H1 (cell line): ENCODE measurements around the gene UFSP1. TPM values are rescaled to one million over a fixed set of nuclear protein-coding genes. Genes with fewer than 3 reads are reported as not detected.

Experiments
- CTCF ChIA-PET: fragments of 300-600 bp; sonication (Branson Sonifier 250); formaldehyde crosslinking; loops from one replicate; lab custom pipeline; 2021; ENCODE audit not compliant: partially characterized antibody; lab: Charles Lee
- POLR2A ChIA-PET: fragments of 300-600 bp; sonication (Branson Sonifier 250); formaldehyde crosslinking; loops from one replicate; lab custom pipeline; 2021; ENCODE audit warnings: inconsistent platforms; ENCODE audit not compliant: partially characterized antibody; lab: Charles Lee
- DNase-seq, 2 experiments: peaks; one replicate each; pipeline versions ENCODE4 v3.0.0 to v3.0.0-alpha.2; 2010 to 2022; ENCODE audit warnings: low spot score in 2 of 2, low read depth in 1 of 2, mixed read lengths in 1 of 2
- FAIRE-seq: peaks from 2 replicates; lab custom pipeline; 2011; peaks lifted over from hg19 to GRCh38; lab: Jason Lieb, UNC
- H2AFZ ChIP-seq: 2 replicates; pipeline ENCODE4 v1.8.1; 2012; ENCODE audit warnings: low read length, inconsistent platforms
- H2AK5ac ChIP-seq: 2 replicates; pipeline ENCODE4 v1.6.1; 2013; ENCODE audit warnings: low read depth, low read length
- H2BK120ac ChIP-seq: replicated peaks from 2 replicates; pipeline ENCODE3; 2013; ENCODE audit warnings: low read depth, low read length, inconsistent platforms
- H2BK12ac ChIP-seq: 2 replicates; pipeline ENCODE4 v1.6.1; 2013; ENCODE audit warnings: low read depth, low read length
- H2BK15ac ChIP-seq: 2 replicates; pipeline ENCODE4 v1.6.1; 2013; ENCODE audit warnings: low read length
- H2BK20ac ChIP-seq: 2 replicates; pipeline ENCODE4 v1.6.1; 2013; ENCODE audit warnings: low read length
- H2BK5ac ChIP-seq: 2 replicates; pipeline ENCODE4 v1.6.1; 2013; ENCODE audit warnings: low read depth, low read length
- H3K14ac ChIP-seq: 2 replicates; pipeline ENCODE4 v1.6.1; 2013; ENCODE audit warnings: inconsistent platforms; ENCODE audit not compliant: insufficient read length
- H3K18ac ChIP-seq: 2 replicates; pipeline ENCODE4 v1.6.1; 2013; ENCODE audit warnings: low read length; ENCODE audit errors: extremely low read depth
- H3K23ac ChIP-seq: 2 replicates; pipeline ENCODE4 v1.6.1; 2013; ENCODE audit warnings: inconsistent platforms; ENCODE audit not compliant: insufficient read length
- H3K23me2 ChIP-seq: 2 replicates; pipeline ENCODE4 v1.6.1; 2013; ENCODE audit warnings: low read depth, low read length
- H3K27ac ChIP-seq: 2 replicates; pipeline ENCODE4 v1.6.1; 2011; ENCODE audit warnings: low read depth, low read length, inconsistent platforms
- H3K27me3 ChIP-seq, 4 experiments: replicated peaks in 1 of 4; 1 replicate in 1 of 4; 2 replicates in 3 of 4; pipeline versions ENCODE4 v1.6.1 to v1.8.1; 2011 to 2013; ENCODE audit warnings: low read length in 3 of 4, mild to moderate bottlenecking in 3 of 4, inconsistent platforms in 2 of 4, mixed read lengths in 2 of 4, moderate library complexity in 1 of 4; ENCODE audit not compliant: control insufficient read depth in 3 of 4, insufficient read depth in 3 of 4; ENCODE audit errors: extremely low read depth in 1 of 4
- H3K36me3 ChIP-seq, 4 experiments: 2 replicates each; pipeline versions ENCODE4 v1.6.1 to v1.8.1; 2011 to 2013; ENCODE audit warnings: mild to moderate bottlenecking in 4 of 4, low read length in 3 of 4, moderate library complexity in 2 of 4, control low read depth in 1 of 4, inconsistent platforms in 1 of 4; ENCODE audit not compliant: insufficient read depth in 4 of 4, control insufficient read depth in 2 of 4
- H3K4ac ChIP-seq: replicated peaks from 2 replicates; pipeline ENCODE3; 2013; ENCODE audit warnings: low read length, low read depth, mixed read lengths, inconsistent platforms; ENCODE audit not compliant: insufficient read length
- H3K4me1 ChIP-seq, 4 experiments: replicated peaks in 1 of 4; 1 replicate in 1 of 4; 2 replicates in 3 of 4; pipeline versions ENCODE4 v1.6.1 to v1.8.1; 2011 to 2013; ENCODE audit warnings: low read length in 3 of 4, inconsistent platforms in 2 of 4, mixed read lengths in 1 of 4; ENCODE audit not compliant: insufficient read depth in 4 of 4, control insufficient read depth in 3 of 4
- H3K4me2 ChIP-seq, 2 experiments: 2 replicates each; pipeline versions ENCODE4 v1.6.1 to v1.8.1; 2011 to 2013; ENCODE audit warnings: low read depth in 2 of 2, low read length in 2 of 2, control low read depth in 1 of 2, inconsistent platforms in 1 of 2, mild to moderate bottlenecking in 1 of 2; ENCODE audit not compliant: insufficient read depth in 1 of 2
- H3K4me3 ChIP-seq, 4 experiments: fragments of 200-600, 300-600 bp in 1 of 4; sonication (generic), shearing (Covaris generic), sonication (Bioruptor Twin) in 1 of 4; 2 replicates each; pipeline versions ENCODE4 v1.5.1 to v1.8.1; 2011 to 2016; ENCODE audit warnings: low read length in 4 of 4, low read depth in 3 of 4, control low read depth in 2 of 4, inconsistent platforms in 2 of 4, mild to moderate bottlenecking in 2 of 4, mixed read lengths in 1 of 4, moderate library complexity in 1 of 4; ENCODE audit not compliant: insufficient read depth in 2 of 4; ENCODE audit errors: extremely low read depth in 1 of 4
- H3K56ac ChIP-seq: replicated peaks from 2 replicates; pipeline ENCODE3; 2013; ENCODE audit warnings: low read depth, mild to moderate bottlenecking, mixed read lengths, low read length, inconsistent platforms; ENCODE audit not compliant: insufficient read length
- H3K79me1 ChIP-seq: 2 replicates; pipeline ENCODE4 v1.6.1; 2013; ENCODE audit warnings: low read depth, low read length, control low read depth
- H3K79me2 ChIP-seq, 2 experiments: 2 replicates each; pipeline versions ENCODE4 v1.6.1 to v1.8.1; 2012 to 2013; ENCODE audit warnings: low read length in 2 of 2, mild to moderate bottlenecking in 2 of 2, inconsistent platforms in 1 of 2; ENCODE audit not compliant: insufficient read depth in 2 of 2, control insufficient read depth in 1 of 2
- H3K9ac ChIP-seq, 4 experiments: replicated peaks in 1 of 4; 1 replicate in 1 of 4; 2 replicates in 3 of 4; pipeline versions ENCODE4 v1.6.1 to v1.8.1; 2011 to 2013; ENCODE audit warnings: low read depth in 3 of 4, low read length in 3 of 4, control low read depth in 2 of 4, mild to moderate bottlenecking in 2 of 4, moderate library complexity in 2 of 4, inconsistent platforms in 1 of 4; ENCODE audit errors: extremely low read depth in 1 of 4
- H3K9me3 ChIP-seq, 2 experiments: 2 replicates each; pipeline versions ENCODE4 v1.6.1 to v1.8.1; 2012 to 2013; ENCODE audit warnings: mild to moderate bottlenecking in 2 of 2, moderate library complexity in 2 of 2, control low read depth in 1 of 2, inconsistent platforms in 1 of 2, low read depth in 1 of 2, low read length in 1 of 2, mixed read lengths in 1 of 2; ENCODE audit not compliant: insufficient read depth in 2 of 2
- H4K20me1 ChIP-seq, 2 experiments: replicated peaks in 1 of 2; 2 replicates each; pipeline versions ENCODE3 to v1.8.1; 2011 to 2013; ENCODE audit warnings: inconsistent platforms in 2 of 2, low read length in 2 of 2, mild to moderate bottlenecking in 1 of 2; ENCODE audit not compliant: insufficient read depth in 2 of 2, control insufficient read depth in 1 of 2
- H4K5ac ChIP-seq: 2 replicates; pipeline ENCODE4 v1.6.1; 2013; ENCODE audit warnings: low read length, low read depth, mixed read lengths, inconsistent platforms; ENCODE audit not compliant: insufficient read length
- H4K8ac ChIP-seq: 2 replicates; pipeline ENCODE4 v1.8.0; 2013; ENCODE audit warnings: mild to moderate bottlenecking, moderate library complexity, low read length, inconsistent platforms; ENCODE audit not compliant: insufficient read depth; ENCODE audit errors: extremely low read depth
- H4K91ac ChIP-seq: replicated peaks from 2 replicates; pipeline ENCODE3; 2013; ENCODE audit warnings: low read length, mixed read lengths, inconsistent platforms; ENCODE audit not compliant: insufficient read length
- GABPA ChIP-seq: IDR thresholded peaks from 2 replicates; pipeline ENCODE4 v1.6.1; 2011; ENCODE audit warnings: mild to moderate bottlenecking, low read length, moderate library complexity, borderline replicate concordance; ENCODE audit not compliant: insufficient read depth
- MAFK ChIP-seq: IDR thresholded peaks from 2 replicates; pipeline ENCODE4 v1.6.1; 2012; ENCODE audit warnings: low read depth, mild to moderate bottlenecking, improper control_type of control experiment, low read length
- WGBS, 2 experiments: shearing (Covaris generic) in 1 of 2; methylation state at CpG; one replicate each; pipeline versions ENCODE4 v1.1.6 to v1.1.7; 2013 to 2015; ENCODE audit warnings: low lambda C conversion rate in 2 of 2, mixed read lengths in 2 of 2, inconsistent platforms in 1 of 2, low coverage in 1 of 2, missing lambda C conversion rate in 1 of 2; ENCODE audit not compliant: insufficient replicate concordance in 2 of 2, insufficient coverage in 1 of 2, insufficient read length in 1 of 2; ENCODE audit errors: extremely low coverage in 1 of 2, missing lambda C conversion rate in 1 of 2; 5-methylcytosine and 5-hydroxymethylcytosine counted together
- polyA plus RNA-seq, 7 experiments: library from polyadenylated mRNA; depleted of rRNA in 3 of 7; stranded (reverse) in 5 of 7; unstranded in 2 of 7; fragments of >200 nt in 5 of 7; fragments of 200-250 nt in 2 of 7; gene quantifications; 1 replicate in 5 of 7; 2 replicates in 1 of 7; 4 replicates in 1 of 7; pipeline versions ENCODE4 v1.2.1 to v1.2.3, GENCODE V29; 2011 to 2013; ENCODE audit warnings: missing spikeins in 2 of 7, mixed read lengths in 2 of 7
- total RNA-seq: library from RNA; stranded (reverse); fragmentation: NEBNext Ultra II Directional; extraction: Animal tissue kit (Norgen Biotek cat#: 25700); gene quantifications from 2 replicates; pipeline ENCODE4 v1.2.1, GENCODE V29; 2021

UFSP1 gene
- total and polyA plus RNA-seq, 2 of the 8 experiments (the other 6 are each of a cell fraction or from before 2014, with no cell fraction given), result 1.6 to 4.3 TPM

DNA sequence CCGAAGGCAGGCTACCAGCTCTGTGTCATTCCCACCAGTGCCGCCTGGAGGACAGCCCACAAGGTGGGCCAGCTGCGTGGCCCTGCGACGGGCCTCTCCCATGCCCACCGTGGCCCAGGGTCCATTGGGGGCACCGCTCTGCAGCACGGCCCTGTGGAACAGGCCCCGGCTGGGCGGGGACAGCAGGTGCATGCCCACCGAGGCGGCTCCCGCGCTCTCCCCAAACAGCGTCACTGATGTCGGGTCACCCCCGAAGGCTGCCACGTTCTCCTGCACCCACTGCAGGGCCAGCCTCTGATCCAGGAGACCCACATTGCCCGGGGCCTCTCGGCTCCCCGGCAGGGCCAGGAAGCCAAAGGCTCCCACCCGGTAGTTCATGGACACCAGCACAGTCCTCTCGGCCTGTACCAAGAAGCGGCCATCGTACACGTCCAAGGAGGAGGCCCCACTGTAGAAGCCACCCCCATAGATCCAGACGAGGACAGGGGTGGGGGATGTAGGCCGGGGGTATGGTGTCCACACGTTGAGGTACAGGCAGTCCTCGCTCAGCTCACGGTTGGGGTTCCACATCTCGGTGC lies 3.9 kb upstream of the UFSP1 start:
- 95% methylated on average over 28 of the region's 32 CpGs; no CpG with 5 or more reads in 1 of the 2 experiments for WGBS, 2 experiments
- peaks cover 19% of the 10 kb centered on the region; the same call in 1 of the 2 replicates for H3K23me2 ChIP-seq
- H4K8ac ChIP-seq, result no peak overlapping the region
- H3K4me3 ChIP-seq, result no peak overlapping the region
- H3K4ac ChIP-seq, result no peak overlapping the region
- no peak overlapping the region for H3K9ac ChIP-seq
- H3K23ac ChIP-seq, result no peak overlapping the region
- peaks cover 15 to 35% (median 19%) of the 10 kb centered on the region in 4 experiments for H3K27me3 ChIP-seq
- no peak for DNase-seq
- ChIA-PET POLR2A (interaction anchor here (0.8 to 1.3 kb wide), 3 partner anchors 18 to 192 kb away, joined by 3 to 7 read pairs (median 3); partner anchors contain the start of genes SRRT and TRIM56), CTCF (interaction anchor here (0.5 to 2.9 kb wide), 11 partner anchors 57 to 244 kb away, joined by 3 to 21 read pairs (median 5); partner anchors contain the start of genes MUC12, MUC17 and MUC3A)
- peaks cover 0 to 5% of the 10 kb centered on the region in 2 experiments; a peak in 2 of 4 replicates for H3K79me2 ChIP-seq
- no peak overlapping the region for H4K5ac ChIP-seq
- H2BK5ac ChIP-seq, result no peak overlapping the region; the same call in 1 of the 2 replicates
- no peak overlapping the region for H3K27ac ChIP-seq
- FAIRE-seq, result no peak
- no peak overlapping the region for H3K56ac ChIP-seq
- H3K14ac ChIP-seq, result no peak overlapping the region
- H2BK15ac ChIP-seq, result 0 out of 2 replicates have a peak overlapping the region, but pooled peaks have one; percentile 6
- H2BK12ac ChIP-seq, result peak overlapping the region; percentile 18; the same call in 1 of the 2 replicates
- no peak for TF ChIP-seq GABPA
- no peak for TF ChIP-seq MAFK
- H2AK5ac ChIP-seq, result no peak overlapping the region
- peaks cover 0 to 14% (median 8%) of the 10 kb centered on the region in 4 experiments; a peak in 6 of 7 replicates for H3K4me1 ChIP-seq
- H4K91ac ChIP-seq, result no peak overlapping the region
- H3K36me3 ChIP-seq, result peaks cover 0 to 5% (median 1%) of the 10 kb centered on the region in 4 experiments; a peak in 2 of 8 replicates
- H3K18ac ChIP-seq, result no peak overlapping the region
- H4K20me1 ChIP-seq, result peaks cover 6 to 8% of the 10 kb centered on the region in 2 experiments
- H3K79me1 ChIP-seq, result no peaks in the 10 kb centered on the region
- H2BK20ac ChIP-seq, result no peak overlapping the region
- H3K4me2 ChIP-seq, result no peak overlapping the region
- no peaks in the 10 kb centered on the region for H3K9me3 ChIP-seq
- no peak overlapping the region for H2BK120ac ChIP-seq
- no peak overlapping the region for H2AFZ ChIP-seq
